ENCODE measurements around the gene NCBP3. TPM values are rescaled to one million over a fixed set of nuclear protein-coding genes. Genes with fewer than 3 reads are reported as not detected.

NCBP3 gene
- total RNA-seq, 4 donors from 2014 or later, result 17.3 to 31.5 (median 21.3) TPM

DNA sequence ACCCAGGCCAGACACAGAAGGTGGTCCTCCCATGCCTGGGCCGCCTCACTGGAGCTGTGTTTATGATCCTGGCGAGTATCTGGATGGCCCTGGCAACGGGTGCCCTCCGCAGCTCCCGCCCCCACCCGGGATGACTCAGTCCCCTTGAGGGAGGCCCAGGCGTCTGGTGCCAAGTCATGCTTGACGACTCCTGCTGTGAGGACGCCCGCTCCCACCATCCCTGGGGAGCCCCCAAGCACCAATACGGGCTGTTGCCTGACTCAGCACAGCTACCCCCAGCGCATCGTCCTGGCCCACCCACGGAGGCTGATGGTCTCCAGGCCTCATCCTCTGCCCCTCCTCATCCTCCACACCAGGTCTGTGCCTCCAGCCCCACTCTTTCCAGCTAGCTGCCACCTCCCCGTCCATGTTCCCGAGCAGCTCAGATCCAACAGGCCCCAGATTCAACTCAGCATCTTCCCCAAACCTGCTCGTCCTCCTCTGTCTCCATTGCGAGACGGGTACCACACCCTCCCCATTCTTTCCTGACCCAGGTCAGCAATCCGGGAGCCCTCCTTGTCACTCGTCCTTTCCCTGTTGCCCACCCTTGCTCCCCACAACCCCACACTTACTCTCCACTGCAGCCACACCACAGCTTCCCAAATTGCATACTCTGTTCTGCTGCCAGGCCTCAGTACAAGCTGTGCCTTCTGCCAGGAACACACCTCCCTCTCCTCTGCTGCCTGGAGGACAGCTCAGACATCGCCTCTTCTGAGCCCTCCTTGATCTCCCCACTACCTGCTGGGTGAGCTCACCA lies 44.2 kb upstream of the NCBP3 start:
- H3K4me1 ChIP-seq, result peaks cover 0 to 89% (median 43%) of the 10 kb centered on the region in 4 donors
- no peak overlapping the region for H3K4me3 ChIP-seq
- H3K27ac ChIP-seq, result peak overlapping the region; percentile 18 to 90 (median 57)

DNA sequence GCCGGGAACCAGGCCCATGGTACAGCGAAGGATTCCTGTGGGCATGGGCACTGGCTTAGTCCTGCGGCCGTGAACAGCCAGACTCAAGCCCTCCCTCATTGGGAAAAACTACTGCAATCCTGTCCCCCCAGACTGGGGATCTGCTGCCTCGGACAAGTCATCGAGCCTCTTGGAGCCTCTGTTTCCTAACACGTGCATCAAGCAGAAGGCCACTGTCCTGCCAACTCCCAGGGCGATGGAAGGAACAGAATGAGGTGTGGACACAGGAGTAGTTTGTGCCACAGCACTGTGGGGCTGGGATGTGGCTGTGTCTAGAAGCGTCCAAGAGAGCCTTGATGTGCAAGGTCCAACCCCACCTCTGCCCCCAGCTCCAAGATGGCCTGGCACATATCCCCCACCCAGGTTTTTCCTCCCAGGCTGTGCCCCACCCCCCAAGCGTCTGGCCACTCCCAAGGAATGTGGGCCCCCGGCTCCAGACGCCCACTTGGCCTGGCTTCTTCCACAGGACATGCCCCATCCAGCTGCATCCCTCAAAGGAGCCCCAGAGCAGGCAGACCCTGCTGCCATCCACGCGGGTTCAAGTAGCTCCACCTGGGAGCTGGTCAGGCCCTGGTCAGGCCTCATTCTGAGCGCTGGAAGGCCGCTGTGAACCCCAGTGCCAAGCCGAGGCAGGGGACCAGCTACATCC lies 43.4 kb upstream of the NCBP3 start:
- no peak for DNase-seq (ENCODE audit: low spot score in 2 of 2)
- Histone ChIP-seq H3K27ac (peak overlapping the region; percentile 79 to 90 (median 80)), H3K4me1 (peaks cover 0 to 85% (median 42%) of the 10 kb centered on the region in 4 donors), H3K9me3 (no peaks in the 10 kb centered on the region), H3K4me3 (no peak overlapping the region), H3K27me3 (no peaks in the 10 kb centered on the region), H3K36me3 (peaks cover 0 to 9% (median 6%) of the 10 kb centered on the region in 3 donors)
- 78 to 81% methylated on average over 11 to 17 of the region's 17 CpGs for WGBS, 2 donors
- TF ChIP-seq POLR2A (IDR thresholded peaks at IDR 0.05) (no peak), EP300 (IDR thresholded peaks at IDR 0.05) (no peak)
- TF ChIP-seq, protein P1, sequence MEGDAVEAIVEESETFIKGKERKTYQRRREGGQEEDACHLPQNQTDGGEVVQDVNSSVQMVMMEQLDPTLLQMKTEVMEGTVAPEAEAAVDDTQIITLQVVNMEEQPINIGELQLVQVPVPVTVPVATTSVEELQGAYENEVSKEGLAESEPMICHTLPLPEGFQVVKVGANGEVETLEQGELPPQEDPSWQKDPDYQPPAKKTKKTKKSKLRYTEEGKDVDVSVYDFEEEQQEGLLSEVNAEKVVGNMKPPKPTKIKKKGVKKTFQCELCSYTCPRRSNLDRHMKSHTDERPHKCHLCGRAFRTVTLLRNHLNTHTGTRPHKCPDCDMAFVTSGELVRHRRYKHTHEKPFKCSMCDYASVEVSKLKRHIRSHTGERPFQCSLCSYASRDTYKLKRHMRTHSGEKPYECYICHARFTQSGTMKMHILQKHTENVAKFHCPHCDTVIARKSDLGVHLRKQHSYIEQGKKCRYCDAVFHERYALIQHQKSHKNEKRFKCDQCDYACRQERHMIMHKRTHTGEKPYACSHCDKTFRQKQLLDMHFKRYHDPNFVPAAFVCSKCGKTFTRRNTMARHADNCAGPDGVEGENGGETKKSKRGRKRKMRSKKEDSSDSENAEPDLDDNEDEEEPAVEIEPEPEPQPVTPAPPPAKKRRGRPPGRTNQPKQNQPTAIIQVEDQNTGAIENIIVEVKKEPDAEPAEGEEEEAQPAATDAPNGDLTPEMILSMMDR (IDR thresholded peaks at IDR 0.05), result no peak

More for the DNA sequence above, 44.2 kb upstream of the NCBP3 start:
- H3K36me3 ChIP-seq, result peaks cover 0 to 2% (median 2%) of the 10 kb centered on the region in 3 donors
- H3K9me3 ChIP-seq, result no peaks in the 10 kb centered on the region
- DNase-seq (ENCODE audit: low spot score in 2 of 2), result peak; percentile 36 to 50
- H3K27me3 ChIP-seq, result no peaks in the 10 kb centered on the region
- TF ChIP-seq POLR2A (IDR thresholded peaks at IDR 0.05) (no peak), EP300 (IDR thresholded peaks at IDR 0.05) (no peak)
- TF ChIP-seq, protein P1 (IDR thresholded peaks at IDR 0.05), result no peak
- 44 to 71% methylated on average over 12 to 21 of the region's 22 CpGs for WGBS, 2 donors

DNA sequence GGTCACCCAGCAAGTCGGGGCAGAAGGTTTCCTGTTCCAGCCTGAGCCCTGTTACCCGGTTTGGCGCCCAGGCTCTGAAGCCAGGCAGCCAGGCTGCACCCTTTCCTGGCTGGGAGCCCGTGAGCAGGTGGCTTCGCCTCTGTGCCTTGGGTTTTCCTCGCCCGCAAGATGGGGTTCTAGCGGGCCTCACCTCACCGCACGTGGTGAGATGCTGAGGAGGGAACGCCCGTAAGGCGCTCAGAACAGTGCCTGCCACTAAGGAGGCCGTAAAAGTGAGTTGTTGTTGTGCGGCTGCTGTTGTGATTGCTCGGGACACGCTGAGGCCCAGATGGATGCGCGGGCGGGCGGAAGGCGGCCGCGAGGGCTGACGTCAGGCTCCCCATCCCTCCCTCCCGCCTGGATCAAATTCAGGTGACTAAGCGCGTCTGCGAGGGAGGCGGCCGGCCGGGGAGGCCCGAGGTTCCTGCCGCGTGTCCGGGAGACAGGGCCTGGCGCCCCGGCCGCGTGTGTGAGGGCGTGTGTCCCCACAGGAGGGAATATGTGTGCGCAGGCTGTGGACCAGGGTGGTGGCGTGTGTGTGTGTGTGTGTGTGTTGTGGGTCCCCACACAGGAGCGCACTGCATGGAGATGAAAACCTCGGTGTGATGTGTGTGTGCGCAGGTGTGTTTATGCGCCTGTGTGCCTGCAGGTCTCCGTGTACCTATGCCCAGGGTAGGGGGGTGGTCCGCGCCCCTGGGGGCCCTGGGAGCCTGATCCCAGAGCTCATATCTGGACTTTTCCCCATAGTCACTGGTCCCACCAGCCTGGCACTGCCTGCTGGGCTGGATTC lies 42.5 kb upstream of the NCBP3 start:
- H3K9me3 ChIP-seq, result no peaks in the 10 kb centered on the region
- peaks cover 0 to 18% (median 6%) of the 10 kb centered on the region in 3 donors for H3K36me3 ChIP-seq
- 30 to 56% methylated on average over 43 to 48 of the region's 50 CpGs for WGBS, 2 donors
- DNase-seq (ENCODE audit: low spot score in 2 of 2), result peak; percentile 65 to 71
- TF ChIP-seq EP300 (IDR thresholded peaks at IDR 0.05) (peak; percentile 14 to 79), POLR2A (IDR thresholded peaks at IDR 0.05) (peak in 1 of 2 donors; percentile 44)
- TF ChIP-seq, protein P1 (IDR thresholded peaks at IDR 0.05), result peak in 1 of 5 experiments; percentile 14
- H3K27me3 ChIP-seq, result no peaks in the 10 kb centered on the region
- H3K4me3 ChIP-seq, result no peak overlapping the region
- H3K27ac ChIP-seq, result peak overlapping the region; percentile 79 to 90 (median 80)
- H3K4me1 ChIP-seq, result peaks cover 0 to 76% (median 40%) of the 10 kb centered on the region in 4 donors

DNA sequence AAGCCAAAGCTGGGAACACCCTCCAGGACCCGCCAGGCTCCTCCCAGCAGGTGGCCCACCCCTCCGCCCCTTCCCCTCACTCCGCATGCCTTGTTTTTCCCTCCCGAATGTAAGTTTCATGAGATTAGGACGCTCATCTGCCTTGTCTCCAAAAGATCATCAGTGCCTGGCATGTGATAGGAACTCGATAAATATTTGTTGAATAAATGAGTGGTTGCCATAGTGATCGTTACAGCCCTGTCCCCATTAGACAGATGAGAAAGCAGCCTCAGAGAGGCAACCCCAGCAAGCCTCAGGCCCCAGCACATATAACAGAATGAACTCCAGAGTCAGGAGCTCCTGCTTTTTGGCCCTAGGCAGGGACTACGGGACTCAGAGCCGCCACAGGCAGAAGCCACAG lies 41.8 kb upstream of the NCBP3 start:
- TF ChIP-seq EP300 (IDR thresholded peaks at IDR 0.05) (no peak), POLR2A (IDR thresholded peaks at IDR 0.05) (no peak)
- TF ChIP-seq, protein P1 (IDR thresholded peaks at IDR 0.05), result no peak
- H3K27me3 ChIP-seq, result no peaks in the 10 kb centered on the region
- H3K27ac ChIP-seq, result peak overlapping the region; percentile 79 to 83 (median 80)
- no peak for DNase-seq (ENCODE audit: low spot score in 2 of 2)
- 67 to 84% methylated on average over 9 of the region's 9 CpGs for WGBS, 2 donors
- no peak overlapping the region for H3K4me3 ChIP-seq
- H3K4me1 ChIP-seq, result peaks cover 0 to 71% (median 40%) of the 10 kb centered on the region in 4 donors
- H3K36me3 ChIP-seq, result peaks cover 0 to 25% (median 6%) of the 10 kb centered on the region in 3 donors
- no peaks in the 10 kb centered on the region for H3K9me3 ChIP-seq

All from tibial nerve (tissue), 4 donors.